NT2/D1 (cell line): ENCODE measurements around the gene FBLN2.

Source experiments
- YY1 ChIP-seq: IDR thresholded peaks from 2 replicates; pipeline ENCODE4 v1.6.1; 2011; ENCODE audit not compliant: insufficient read length, insufficient read depth
- ZNF274 ChIP-seq: IDR thresholded peaks from 2 replicates; pipeline ENCODE4 v1.6.1; 2011; ENCODE audit warnings: mild to moderate bottlenecking, low read depth, low read length

DNA sequence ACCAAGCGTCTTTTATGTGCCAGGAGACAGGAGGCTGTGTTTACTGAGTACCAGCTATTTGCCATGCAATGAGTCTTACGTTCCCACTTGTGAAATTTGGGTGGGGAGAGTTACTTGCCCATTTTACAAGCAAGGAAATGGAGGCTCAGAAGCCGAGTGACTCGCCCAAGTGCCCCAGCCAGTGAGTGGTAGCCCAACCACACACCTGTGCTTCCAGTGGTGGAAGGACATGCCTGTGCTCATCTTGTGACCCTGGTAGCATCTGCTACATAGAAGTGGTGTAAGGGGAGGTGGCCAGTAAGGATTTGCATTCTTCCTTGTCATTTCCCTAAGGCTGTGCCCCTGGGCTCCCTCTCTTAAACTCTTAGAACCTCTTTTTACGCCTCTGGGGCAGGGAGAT lies 49.3 kb downstream of the FBLN2 start:
- TF ChIP-seq YY1 (no peak), ZNF274 (no peak)
